Neural cell (in vitro differentiated cells): ENCODE data around the gene CUBN. TPM values are rescaled to one million over a fixed set of nuclear protein-coding genes. Genes with fewer than 3 reads are reported as not detected.

Experiments used
- H2AFZ ChIP-seq: fragments of 200-600, 300-800 bp; sonication (generic), shearing (Covaris generic); 2 replicates; pipeline ENCODE4 v1.6.0; 2014; ENCODE audit warnings: low read depth, mild to moderate bottlenecking, antibody characterized with exemption, low read length, moderate library complexity
- H3F3A ChIP-seq: fragments of 200-600 bp; shearing (Covaris generic); 2 replicates; pipeline ENCODE4 v1.6.1; 2016; ENCODE audit warnings: mild to moderate bottlenecking, moderate library complexity, mixed read lengths, antibody characterized with exemption, low read length; ENCODE audit not compliant: insufficient read depth, poor library complexity, severe bottlenecking
- H3K27ac ChIP-seq: fragments of 200-600, 300-800 bp; sonication (generic), shearing (Covaris generic); 2 replicates; pipeline ENCODE4 v1.5.1; 2014; ENCODE audit warnings: mild to moderate bottlenecking, low read length, moderate library complexity
- H3K27me3 ChIP-seq: fragments of 300-800, 200-600 bp; sonication (generic), shearing (Covaris generic); 2 replicates; pipeline ENCODE4 v1.6.0; 2014; ENCODE audit warnings: mild to moderate bottlenecking, low read depth, low read length, moderate library complexity; ENCODE audit not compliant: insufficient read depth
- H3K36me3 ChIP-seq: fragments of 300-800, 200-600 bp; sonication (generic), shearing (Covaris generic); 2 replicates; pipeline ENCODE4 v1.5.1; 2014; ENCODE audit warnings: mild to moderate bottlenecking, antibody characterized with exemption, low read length, moderate library complexity; ENCODE audit not compliant: insufficient read depth
- H3K4me2 ChIP-seq: fragments of 300-800, 200-600 bp; sonication (generic), shearing (Covaris generic); 2 replicates; pipeline ENCODE4 v1.6.0; 2014; ENCODE audit warnings: mild to moderate bottlenecking, low read length
- H3K4me3 ChIP-seq: fragments of 300-800, 200-600 bp; sonication (generic), shearing (Covaris generic); 2 replicates; pipeline ENCODE4 v1.5.1; 2014; ENCODE audit warnings: mild to moderate bottlenecking, low read length, moderate library complexity
- H3K79me2 ChIP-seq: fragments of 200-600 bp; shearing (Covaris generic); replicated peaks from 2 replicates; pipeline ENCODE4 v1.6.0; 2014; ENCODE audit warnings: mild to moderate bottlenecking, low read length, moderate library complexity; ENCODE audit not compliant: insufficient read depth
- H3K9ac ChIP-seq: fragments of 300-800, 200-600 bp; sonication (generic), shearing (Covaris generic); 2 replicates; pipeline ENCODE4 v1.6.1; 2016; ENCODE audit warnings: mild to moderate bottlenecking, low read length, mixed read lengths
- H3K9me2 ChIP-seq: fragments of 200-600 bp; shearing (Covaris generic); 2 replicates; pipeline ENCODE4 v1.6.1; 2016; ENCODE audit warnings: mild to moderate bottlenecking, low read length, mixed read lengths; ENCODE audit not compliant: insufficient read depth
- H3K9me3 ChIP-seq: fragments of 200-600, 300-800 bp; sonication (generic), shearing (Covaris generic); 2 replicates; pipeline ENCODE4 v1.6.1; 2016; ENCODE audit warnings: mild to moderate bottlenecking, mixed run types, low read length, moderate library complexity, mixed read lengths
- H4K20me1 ChIP-seq: fragments of 200-600 bp; shearing (Covaris generic); 2 replicates; pipeline ENCODE4 v1.6.1; 2016; ENCODE audit warnings: mild to moderate bottlenecking, mixed run types; ENCODE audit not compliant: insufficient read depth
- CTCF ChIP-seq: fragments of 450-650 bp; IDR thresholded peaks from 2 replicates; pipeline ENCODE4 v1.5.1; 2014; ENCODE audit warnings: antibody characterized with exemption, mild to moderate bottlenecking, moderate library complexity; ENCODE audit not compliant: poor library complexity, severe bottlenecking
- EP300 ChIP-seq: fragments of 450-650 bp; conservative IDR thresholded peaks from 2 replicates; pipeline ENCODE4 v1.6.1; 2014; ENCODE audit warnings: antibody characterized with exemption, mild to moderate bottlenecking, moderate library complexity; ENCODE audit not compliant: poor library complexity, severe bottlenecking
- EZH2 ChIP-seq: fragments of 200-600, 300-800 bp; shearing (Covaris generic), sonication (generic); IDR thresholded peaks from 2 replicates; pipeline ENCODE4 v1.6.1; 2014; ENCODE audit warnings: antibody characterized with exemption, low read length, borderline replicate concordance, mild to moderate bottlenecking; ENCODE audit not compliant: insufficient read depth, poor library complexity, severe bottlenecking
- MXI1 ChIP-seq: fragments of 450-650 bp; conservative IDR thresholded peaks from 2 replicates; pipeline ENCODE4 v1.6.1; 2014; ENCODE audit warnings: antibody characterized with exemption, mild to moderate bottlenecking; ENCODE audit not compliant: poor library complexity, severe bottlenecking
- POLR2AphosphoS5 ChIP-seq: IDR thresholded peaks from 2 replicates; pipeline ENCODE4 v1.6.1; 2012
- RAD21 ChIP-seq: fragments of 450-650 bp; conservative IDR thresholded peaks from 2 replicates; pipeline ENCODE4 v1.6.1; 2014; ENCODE audit warnings: antibody characterized with exemption, mild to moderate bottlenecking, moderate library complexity
- REST ChIP-seq: IDR thresholded peaks from 2 replicates; pipeline ENCODE4 v1.6.1; 2012; ENCODE audit warnings: borderline replicate concordance
- SMC3 ChIP-seq: fragments of 450-650 bp; conservative IDR thresholded peaks from 2 replicates; pipeline ENCODE4 v1.6.1; 2014; ENCODE audit warnings: antibody characterized with exemption, mild to moderate bottlenecking, moderate library complexity; ENCODE audit not compliant: poor library complexity
- TAF1 ChIP-seq: IDR thresholded peaks from 2 replicates; pipeline ENCODE4 v1.6.1; 2012; ENCODE audit warnings: low read depth
- polyA plus RNA-seq: library from polyadenylated mRNA; depleted of rRNA; stranded (reverse); fragments of >200 nt; gene quantifications from 2 replicates; pipeline ENCODE4 v1.2.3, GENCODE V29; 2014

Gene CUBN
- polyA plus RNA-seq, 1 donor from 2014 or later, result 7.1 TPM

- H3K4me3 ChIP-seq, result no peak overlapping the region
- no peaks in the 10 kb centered on the region for H3K9me2 ChIP-seq
- no peaks in the 10 kb centered on the region for H3K36me3 ChIP-seq
- no peaks in the 10 kb centered on the region for H3K27me3 ChIP-seq
- no peak overlapping the region for H3K27ac ChIP-seq
- TF ChIP-seq EZH2, result no peak
- TF ChIP-seq EP300, result no peak
- no peak for TF ChIP-seq RAD21
- TF ChIP-seq SMC3, result no peak
- no peak for TF ChIP-seq REST
- no peak for TF ChIP-seq MXI1
- TF ChIP-seq TAF1, result no peak
- no peak for TF ChIP-seq CTCF
- no peak for TF ChIP-seq POLR2AphosphoS5
- H3K9me3 ChIP-seq, result no peaks in the 10 kb centered on the region
- no peak overlapping the region for H3K4me2 ChIP-seq
- H3K79me2 ChIP-seq, result no peaks in the 10 kb centered on the region
- no peak overlapping the region for H2AFZ ChIP-seq
- no peaks in the 10 kb centered on the region for H4K20me1 ChIP-seq
- H3F3A ChIP-seq, result no peaks in the 10 kb centered on the region
- H3K9ac ChIP-seq, result no peak overlapping the region
These were observed 3.3 kb downstream of the CUBN start for GRCh38 chr10:17126327-17126726.

- no peak overlapping the region for H3K27ac ChIP-seq
- H3F3A ChIP-seq, result no peaks in the 10 kb centered on the region
- H3K79me2 ChIP-seq, result no peaks in the 10 kb centered on the region
- H3K36me3 ChIP-seq, result no peaks in the 10 kb centered on the region
- H3K9me3 ChIP-seq, result no peaks in the 10 kb centered on the region
- no peak overlapping the region for H3K9ac ChIP-seq
- no peak overlapping the region for H3K4me2 ChIP-seq
- no peaks in the 10 kb centered on the region for H4K20me1 ChIP-seq
- no peaks in the 10 kb centered on the region for H3K9me2 ChIP-seq
- no peak for TF ChIP-seq TAF1
- no peak for TF ChIP-seq RAD21
- no peak for TF ChIP-seq MXI1
- no peak for TF ChIP-seq POLR2AphosphoS5
- no peak for TF ChIP-seq SMC3
- no peak for TF ChIP-seq REST
- no peak for TF ChIP-seq CTCF
- TF ChIP-seq EZH2, result no peak
- no peak for TF ChIP-seq EP300
- no peak overlapping the region for H3K4me3 ChIP-seq
- no peak overlapping the region for H2AFZ ChIP-seq
- H3K27me3 ChIP-seq, result no peaks in the 10 kb centered on the region
These were observed 4.3 kb downstream of the CUBN start for GRCh38 chr10:17125206-17125893.
